Measurements from ENCODE around the gene PAX1. TPM values are rescaled to one million over a fixed set of nuclear protein-coding genes. Genes with fewer than 3 reads are reported as not detected.

Gene PAX1
- total RNA-seq, 1 donor from 2014 or later = 2.7 TPM

- Mint-ChIP-seq H3K27ac (no peak overlapping the region), H3K36me3 (no peaks in the 10 kb centered on the region), H3K27me3 (peaks cover 18% of the 10 kb centered on the region), H3K4me3 (no peak overlapping the region), H3K9me3 (no peaks in the 10 kb centered on the region), H3K4me1 (ENCODE audit: unreplicated experiment) (no peaks in the 10 kb centered on the region)
- no peak for TF ChIP-seq CTCF (conservative IDR thresholded peaks at IDR 0.05)
- DNase-seq (ENCODE audit: extremely low spot score, unreplicated experiment) = no peak
These were observed 35.3 kb upstream of the PAX1 start for GRCh38 chr20:21670126-21670525.

DNA sequence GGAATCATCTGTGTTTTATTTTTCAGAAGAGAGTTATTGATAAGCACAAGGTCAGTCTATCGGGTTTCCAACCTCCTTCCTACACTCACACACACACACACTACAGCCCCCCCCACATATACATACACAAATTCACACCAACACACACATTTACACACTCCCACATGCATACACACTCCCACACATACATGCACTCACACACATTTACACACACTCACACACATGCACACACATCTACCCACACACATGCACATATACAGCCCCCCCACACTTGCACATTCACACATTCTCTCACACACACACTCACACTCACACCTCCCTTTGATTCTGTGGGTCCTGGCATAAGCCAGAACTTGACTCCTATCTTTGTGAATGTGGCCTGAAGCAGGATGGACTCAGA is 34.5 kb upstream of the PAX1 start:
- Mint-ChIP-seq H3K4me1 (ENCODE audit: unreplicated experiment) (no peaks in the 10 kb centered on the region), H3K27ac (no peak overlapping the region), H3K9me3 (no peaks in the 10 kb centered on the region), H3K4me3 (no peak overlapping the region), H3K27me3 (peaks cover 17% of the 10 kb centered on the region), H3K36me3 (no peaks in the 10 kb centered on the region)
- DNase-seq (ENCODE audit: extremely low spot score, unreplicated experiment) = no peak
- no peak for TF ChIP-seq CTCF (conservative IDR thresholded peaks at IDR 0.05)

GRCh38 chr20:21677261-21677660 is 28.2 kb upstream of the PAX1 start:
- Mint-ChIP-seq H3K4me3 (no peak overlapping the region), H3K9me3 (peaks cover under 1% of the 10 kb centered on the region), H3K36me3 (no peaks in the 10 kb centered on the region), H3K27ac (no peak overlapping the region), H3K4me1 (ENCODE audit: unreplicated experiment) (peaks cover 8% of the 10 kb centered on the region), H3K27me3 (peaks cover 36% of the 10 kb centered on the region)
- DNase-seq (ENCODE audit: extremely low spot score, unreplicated experiment) = no peak
- TF ChIP-seq CTCF (conservative IDR thresholded peaks at IDR 0.05) = no peak

GRCh38 chr20:21677781-21678180 is 27.7 kb upstream of the PAX1 start:
- DNase-seq (ENCODE audit: extremely low spot score, unreplicated experiment) = no peak
- no peak overlapping the region for H3K27ac Mint-ChIP-seq

DNA sequence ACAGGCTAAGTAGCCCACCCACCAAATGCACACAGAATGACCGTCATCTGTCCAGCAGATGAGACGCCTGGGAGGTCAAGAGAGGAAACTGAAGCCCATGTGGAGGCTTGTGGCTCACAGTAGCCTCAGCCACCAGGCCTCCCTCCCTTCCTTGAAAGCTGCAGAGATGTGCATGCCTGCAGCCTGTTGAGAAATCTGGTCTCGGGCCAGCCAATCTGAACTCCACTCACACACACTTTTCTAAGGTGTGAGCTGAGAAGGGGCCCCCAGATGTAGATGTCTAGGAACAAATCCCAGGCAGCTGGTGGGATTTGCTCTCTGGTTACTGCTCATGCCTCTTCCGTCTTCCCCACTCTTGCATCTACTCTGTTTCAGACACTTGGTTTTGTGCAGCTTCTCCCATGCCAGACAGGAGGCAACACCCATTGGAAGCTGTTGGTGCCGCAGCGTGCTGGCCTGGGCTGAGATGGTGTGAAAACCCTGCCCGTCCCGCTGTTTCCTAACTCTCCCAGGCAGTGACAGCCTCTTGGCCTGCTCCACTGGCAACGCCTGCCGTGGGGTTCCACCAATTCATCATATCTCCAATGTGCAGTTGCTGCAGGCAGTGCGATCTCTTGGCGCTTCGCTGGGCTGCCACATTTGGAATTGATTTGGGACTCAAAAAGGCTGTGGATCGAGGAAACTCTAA is 24.1 kb upstream of the PAX1 start:
- H3K27ac Mint-ChIP-seq = no peak overlapping the region
- peaks cover 5% of the 10 kb centered on the region for H3K9me3 Mint-ChIP-seq
- peaks cover 13% of the 10 kb centered on the region for H3K4me1 Mint-ChIP-seq (ENCODE audit: unreplicated experiment)
- H3K27me3 Mint-ChIP-seq = peaks cover 42% of the 10 kb centered on the region
- DNase-seq (ENCODE audit: extremely low spot score, unreplicated experiment) = no peak
- H3K36me3 Mint-ChIP-seq = no peaks in the 10 kb centered on the region
- TF ChIP-seq CTCF (conservative IDR thresholded peaks at IDR 0.05) = no peak
- H3K4me3 Mint-ChIP-seq = no peak overlapping the region

More at GRCh38 chr20:21677781-21678180, 27.7 kb upstream of the PAX1 start:
- peaks cover 13% of the 10 kb centered on the region for H3K4me1 Mint-ChIP-seq (ENCODE audit: unreplicated experiment)
- H3K36me3 Mint-ChIP-seq = no peaks in the 10 kb centered on the region
- no peak overlapping the region for H3K4me3 Mint-ChIP-seq
- H3K9me3 Mint-ChIP-seq = peaks cover 5% of the 10 kb centered on the region
- H3K27me3 Mint-ChIP-seq = peaks cover 35% of the 10 kb centered on the region
- TF ChIP-seq CTCF (conservative IDR thresholded peaks at IDR 0.05) = no peak
